Cardiac fibroblast (primary cell): ENCODE data around the gene NFYB.
A peak's percentile ranks its signal among the peaks of the same experiment; 100 is the strongest.

ENCODE experiments used
- DNase-seq, 2 donors: peaks; one replicate each; pipeline versions ENCODE4 v3.0.0 to v3.0.0-alpha.2; 2010; ENCODE audit warnings: low read depth in 2 of 2
- H3K4me3 ChIP-seq, 2 donors: replicated peaks in 1 of 2; 1 replicate in 1 of 2; 2 replicates in 1 of 2; pipeline ENCODE4 v1.5.1; 2011; ENCODE audit warnings: low read depth in 2 of 2, low read length in 2 of 2, mild to moderate bottlenecking in 2 of 2, moderate library complexity in 1 of 2
- CTCF ChIP-seq: IDR thresholded peaks from one replicate; pipeline ENCODE4 v1.5.1; 2011; ENCODE audit warnings: low read depth, mild to moderate bottlenecking, low read length, inconsistent platforms

NFYB gene

GRCh38 chr12:104143918-104144317 is 5.9 kb upstream of the NFYB start:
- H3K4me3 ChIP-seq, result no peak overlapping the region
- DNase-seq, result peak in 1 of 2 donors; percentile 33
- TF ChIP-seq CTCF, result no peak

- TF ChIP-seq CTCF, result no peak
- H3K4me3 ChIP-seq, result no peak overlapping the region
- DNase-seq, result no peak
These were observed 5.0 kb upstream of the NFYB start for GRCh38 chr12:104143002-104143401.

- no peak for TF ChIP-seq CTCF
- no peak for DNase-seq
- H3K4me3 ChIP-seq, result no peak overlapping the region
These were observed 4.5 kb upstream of the NFYB start for GRCh38 chr12:104142543-104142942.

- DNase-seq, result no peak
- H3K4me3 ChIP-seq, result peak overlapping the region in 1 of 2 donors; percentile 37
- TF ChIP-seq CTCF, result no peak
These were observed 765 bp upstream of the NFYB start for GRCh38 chr12:104138797-104139152.

GRCh38 chr12:104137001-104137901 is 759 bp downstream of the NFYB start:
- TF ChIP-seq CTCF, result no peak
- DNase-seq, result peak; percentile 41 to 51
- H3K4me3 ChIP-seq, result peak overlapping the region; percentile 82 to 84

GRCh38 chr12:104136577-104136976 is 1.4 kb downstream of the NFYB start:
- no peak for TF ChIP-seq CTCF
- H3K4me3 ChIP-seq, result peak overlapping the region; percentile 82 to 84
- DNase-seq, result peak; percentile 34 to 53

- peak overlapping the region in 1 of 2 donors; percentile 84 for H3K4me3 ChIP-seq
- TF ChIP-seq CTCF, result no peak
- DNase-seq, result no peak
These were observed 3.1 kb downstream of the NFYB start for GRCh38 chr12:104134882-104135281.
